GOT3 (cell line): Measurements from ENCODE around the gene ZNF732.
"Not testable (repeated sequence)": the region's sequence is repeated elsewhere in the genome, so short reads cannot be mapped to it uniquely, and the experiment has no call there.

Experiments used
- DNase-seq: peaks from one replicate; lab custom pipeline; 2025; ENCODE audit warnings: mixed read lengths; lab: John Stamatoyannopoulos, UW

ZNF732 gene

DNA sequence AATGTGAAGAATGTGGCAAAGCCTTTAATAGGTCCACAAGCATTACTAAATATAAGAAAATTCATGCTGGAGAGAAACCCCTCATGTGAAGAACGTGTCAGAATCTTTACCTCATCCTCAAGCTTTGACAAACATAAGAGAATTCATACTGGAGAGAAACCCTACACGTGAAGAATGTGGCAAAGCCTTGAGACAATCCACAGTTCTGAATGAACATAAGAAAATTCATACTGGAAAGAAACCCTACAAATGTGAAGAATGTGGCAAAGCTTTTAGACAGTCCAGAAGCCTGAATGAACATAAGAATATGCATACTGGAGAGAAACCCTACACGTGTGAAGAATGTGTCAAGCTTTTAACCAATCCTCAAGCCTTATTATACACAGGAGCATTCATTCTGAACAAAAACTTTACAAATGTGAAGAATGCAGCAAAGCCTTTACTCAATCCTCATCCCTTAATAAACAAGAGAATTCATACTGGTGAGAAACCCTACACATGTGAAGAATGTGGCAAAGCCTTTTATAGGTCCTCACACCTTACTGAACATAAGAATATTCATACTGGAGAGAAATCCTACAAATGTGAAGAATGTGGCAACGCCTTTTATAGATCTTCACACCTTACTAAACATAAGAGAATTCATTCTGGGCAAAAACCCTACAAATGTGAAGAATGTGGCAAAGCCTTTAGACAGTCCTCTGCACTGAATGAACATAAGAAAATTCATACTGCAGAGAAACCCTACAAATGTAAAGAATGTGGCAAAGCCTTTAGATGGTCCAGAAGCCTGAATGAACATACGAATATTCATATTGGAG is 51.1 kb downstream of the ZNF732 start:
- no peak for DNase-seq

DNA sequence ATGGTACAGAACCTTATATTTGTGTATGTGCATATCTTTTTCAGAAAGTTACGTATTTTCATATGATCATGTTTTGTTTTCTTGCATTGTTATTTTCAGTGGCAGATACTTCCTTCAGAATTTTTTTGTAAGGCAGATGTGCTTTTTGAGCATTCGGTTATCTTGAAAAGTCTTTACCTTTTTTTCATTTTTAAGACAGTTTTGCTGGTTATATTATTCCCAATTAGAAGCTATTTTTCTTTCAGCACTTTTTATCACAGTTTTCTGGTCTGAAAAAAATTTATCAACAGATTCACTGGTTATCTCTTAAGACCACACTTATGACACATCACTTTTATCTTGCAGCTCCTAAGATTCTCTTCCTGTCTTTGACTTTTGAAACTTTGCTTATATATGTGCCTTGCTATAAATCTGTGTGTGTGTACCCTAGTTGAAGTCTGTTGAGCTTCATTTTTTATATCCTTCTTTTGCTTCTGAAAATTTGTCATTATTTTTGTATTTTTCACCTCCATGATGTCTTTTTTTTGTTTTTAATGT is 53.1 kb downstream of the ZNF732 start:
- DNase-seq: no peak

DNA sequence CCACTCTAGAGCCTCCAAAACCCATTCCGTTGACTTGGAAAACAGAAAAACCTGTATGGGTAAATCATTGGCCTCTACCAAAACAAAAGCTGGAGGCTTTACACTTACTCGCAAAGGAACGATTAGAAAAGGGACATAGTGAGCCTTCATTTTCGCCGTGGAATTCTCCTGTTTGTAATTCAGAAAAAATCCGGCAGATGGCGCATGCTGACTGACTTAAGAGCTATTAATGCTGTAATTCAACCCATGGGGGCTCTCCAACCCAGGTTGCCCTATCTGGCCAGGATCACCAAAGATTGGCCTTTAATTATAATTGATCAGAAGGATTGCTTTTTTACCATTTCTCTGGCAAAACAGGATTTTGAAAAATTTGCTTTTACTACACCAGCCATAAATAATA is 60.8 kb downstream of the ZNF732 start:
- DNase-seq: no peak

DNA sequence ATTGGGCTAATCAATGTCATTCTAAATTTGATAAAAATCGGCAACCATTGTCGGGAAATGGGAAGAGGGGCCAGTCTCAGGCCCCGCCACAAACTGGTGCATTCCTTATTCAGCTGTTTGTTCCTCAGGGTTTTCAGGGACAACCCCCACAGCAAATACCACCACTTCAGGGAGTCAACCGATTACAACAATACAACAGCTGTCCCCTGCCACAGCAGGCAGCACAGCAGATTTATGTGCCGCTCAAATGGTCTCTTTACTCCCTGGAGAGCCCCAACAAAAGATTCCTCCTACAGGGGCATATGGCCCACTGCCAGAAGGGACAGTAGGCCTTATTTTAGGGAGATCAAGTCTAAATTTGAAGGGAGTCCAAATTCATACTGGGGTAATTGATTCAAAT is 61.8 kb downstream of the ZNF732 start:
- DNase-seq: no peak

DNA sequence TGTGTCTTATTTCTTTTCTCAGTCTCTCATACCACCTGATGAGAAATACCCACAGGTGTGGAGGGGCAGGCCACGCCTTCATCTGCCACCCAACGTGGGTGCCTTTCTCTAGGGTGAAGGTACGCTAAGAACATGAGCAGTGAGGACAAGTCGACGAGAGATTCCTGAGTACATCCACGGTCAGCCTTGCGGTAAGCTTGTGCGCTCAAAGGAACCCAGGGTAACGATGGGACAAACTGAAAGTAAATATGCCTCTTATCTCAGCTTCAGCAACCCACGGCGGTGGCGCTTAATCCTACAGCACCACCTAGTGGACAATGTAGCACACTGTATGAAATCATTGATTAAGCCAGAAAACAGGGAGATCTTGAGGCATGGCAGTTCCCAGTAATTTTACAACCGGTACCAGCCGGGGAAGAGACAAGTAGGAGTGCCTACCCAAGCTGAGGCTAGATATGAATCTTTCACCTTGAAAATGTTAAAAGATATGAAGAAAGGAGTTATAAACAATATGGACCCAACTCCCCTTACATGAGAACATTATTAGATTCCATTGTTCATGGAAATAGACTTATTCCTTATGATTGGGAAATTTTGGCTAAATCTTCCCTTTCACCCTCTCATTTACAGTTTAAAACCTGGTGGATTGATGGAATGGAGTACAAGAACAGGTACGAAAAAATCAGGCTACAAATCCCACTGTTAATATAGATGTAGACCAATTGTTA is 63.0 kb downstream of the ZNF732 start:
- no peak for DNase-seq

DNA sequence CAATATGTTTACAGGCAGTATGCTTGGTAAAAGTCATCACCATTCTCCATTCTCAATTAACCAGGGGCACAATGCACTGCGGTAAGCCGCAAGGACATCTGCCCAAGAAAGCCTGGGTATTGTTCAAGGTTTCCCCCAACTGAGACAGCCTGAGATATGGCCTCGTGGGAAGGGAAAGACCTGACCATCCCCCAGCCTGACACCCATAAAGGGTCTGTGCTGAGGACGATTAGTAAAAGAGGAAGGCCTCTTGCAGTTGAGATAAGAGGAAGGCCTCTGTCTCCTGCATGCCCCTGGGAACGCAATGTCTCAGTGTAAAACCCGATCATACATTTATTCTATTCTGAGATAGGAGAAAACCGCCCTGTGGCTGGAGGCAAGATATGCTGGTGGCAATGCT is 63.9 kb downstream of the ZNF732 start:
- not testable (repeated sequence) for DNase-seq

DNA sequence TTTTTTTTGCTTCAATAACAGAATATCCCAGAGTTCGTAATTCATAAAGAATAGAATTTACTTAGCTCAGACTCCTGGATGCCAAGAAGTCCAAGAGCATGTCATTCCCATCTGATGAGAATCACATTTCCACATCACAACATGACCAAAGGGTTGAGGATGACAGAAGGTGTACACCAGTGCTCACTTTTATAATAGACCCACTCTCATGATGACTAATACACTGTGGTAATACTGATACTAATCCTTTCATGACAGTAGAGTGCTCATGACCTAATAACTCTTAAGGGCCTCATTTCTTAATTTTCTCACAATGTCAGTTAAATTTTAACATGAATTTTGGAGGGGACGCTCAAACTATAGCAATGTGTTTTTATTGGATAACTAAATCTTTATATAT is 69.2 kb downstream of the ZNF732 start:
- DNase-seq: no peak

DNA sequence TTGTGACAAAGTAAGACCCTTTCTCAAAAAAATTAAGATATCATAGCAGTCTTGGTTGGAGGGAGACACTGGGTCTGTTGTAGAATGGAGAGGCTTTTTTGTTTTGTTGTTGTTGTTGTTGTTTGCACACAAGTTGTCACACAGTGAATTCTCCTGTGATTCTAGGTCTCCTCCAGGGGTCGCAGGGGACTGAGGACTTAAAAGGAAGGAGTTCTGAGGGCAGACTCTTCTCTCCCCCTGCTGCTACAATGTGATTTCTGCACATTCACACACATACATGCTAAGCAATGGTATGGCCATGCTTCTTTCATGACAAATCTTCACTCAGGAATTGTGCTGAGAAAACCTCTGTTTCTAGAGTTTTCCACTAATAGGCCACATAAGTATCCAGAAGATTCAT is 71.1 kb downstream of the ZNF732 start:
- no peak for DNase-seq

DNA sequence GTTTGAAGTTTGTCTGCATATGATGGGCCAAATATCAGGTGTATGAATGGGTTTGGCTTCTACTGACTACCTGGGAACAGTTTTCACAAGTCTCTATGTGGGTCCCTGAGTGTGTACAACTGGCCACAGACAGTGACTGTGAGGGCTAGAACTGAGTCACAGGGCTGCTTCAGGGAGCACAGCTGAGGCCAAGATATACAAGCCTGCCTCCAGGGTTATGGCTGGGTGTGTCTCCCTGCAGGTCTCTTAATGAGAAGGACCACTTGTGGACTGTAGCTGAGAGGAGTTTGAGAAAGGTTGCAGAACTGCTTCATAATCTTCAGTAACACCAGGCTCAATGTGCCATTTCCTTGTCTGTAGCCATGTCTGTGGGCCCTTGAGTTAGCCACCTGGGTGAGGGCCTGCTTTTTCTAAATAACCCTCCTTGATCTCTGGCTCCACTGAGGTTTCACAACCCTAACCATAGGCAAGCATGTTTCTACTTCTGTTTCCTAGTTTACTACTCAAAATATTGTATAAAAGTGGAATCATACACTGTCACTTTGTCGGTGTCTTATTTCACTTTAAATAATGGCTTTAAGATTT is 81.3 kb downstream of the ZNF732 start:
- no peak for DNase-seq
